K562 (cell line): Measurements from ENCODE around the gene NMT1. TPM values are rescaled to one million over a fixed set of nuclear protein-coding genes. Genes with fewer than 3 reads are reported as not detected.

Experiments used
- CBX1 ChIP-seq: sonication (generic); IDR thresholded peaks from 2 replicates; pipeline ENCODE4 v1.6.1; 2016; ENCODE audit warnings: antibody characterized with exemption, low read depth, mild to moderate bottlenecking
- CREB1 ChIP-seq, 2 experiments: sonication (generic) in 1 of 2; formaldehyde crosslinking in 1 of 2; IDR thresholded peaks; 2 replicates each; pipeline versions ENCODE4 v1.6.1 to v1.8.0; 2012 to 2022; ENCODE audit warnings: inconsistent platforms in 1 of 2, mild to moderate bottlenecking in 1 of 2, missing genetic modification reagents in 1 of 2, moderate library complexity in 1 of 2
- DNMT1 ChIP-seq: fragments of 450-650 bp; IDR thresholded peaks from 2 replicates; pipeline ENCODE4 v1.6.1; 2016; ENCODE audit warnings: antibody characterized with exemption, mild to moderate bottlenecking
- FOS ChIP-seq: IDR thresholded peaks from 3 replicates; pipeline ENCODE4 v1.6.1; 2011; ENCODE audit not compliant: insufficient read length; ENCODE audit errors: extremely low read depth
- HCFC1 ChIP-seq: IDR thresholded peaks from 2 replicates; pipeline ENCODE4 v1.6.1; 2012; ENCODE audit warnings: low read depth, low read length, improper control_type of control experiment
- PHF8 ChIP-seq: fragments of 200-600 bp; sonication (generic); IDR thresholded peaks from 2 replicates; pipeline ENCODE4 v1.6.1; 2012; ENCODE audit warnings: mixed run types, mild to moderate bottlenecking, inconsistent platforms, low read length, moderate library complexity, borderline replicate concordance
- RREB1 ChIP-seq: fragments of 250-450 bp; sonication (Bioruptor Pico); IDR thresholded peaks from 2 replicates; pipeline ENCODE4 v1.4.0; 2020
- TEAD1 ChIP-seq, 2 experiments: fragments of 450-650 bp in 1 of 2; sonication (generic) in 1 of 2; formaldehyde crosslinking; IDR thresholded peaks; 2 replicates each; pipeline versions ENCODE4 v1.4.0 to v1.8.0; 2020 to 2022; ENCODE audit warnings: mild to moderate bottlenecking in 2 of 2, missing genetic modification reagents in 1 of 2
- ZNF12 ChIP-seq: sonication (generic); formaldehyde crosslinking; IDR thresholded peaks from 2 replicates; pipeline ENCODE4 v1.4.0; 2020; ENCODE audit warnings: mild to moderate bottlenecking, missing genetic modification reagents
- ZNF133 ChIP-seq: fragments of 250-450 bp; sonication (Bioruptor Pico); IDR thresholded peaks from 2 replicates; pipeline ENCODE4 v1.4.0; 2020; ENCODE audit warnings: mild to moderate bottlenecking
- ZNF277 ChIP-seq: fragments of 250-450 bp; sonication (Bioruptor Pico); IDR thresholded peaks from 2 replicates; pipeline ENCODE4 v1.8.0; 2022; ENCODE audit warnings: inconsistent platforms, mild to moderate bottlenecking, moderate library complexity, borderline replicate concordance
- polyA plus RNA-seq, 8 experiments: library from polyadenylated mRNA; depleted of rRNA in 4 of 8; stranded (reverse) in 5 of 8; unstranded in 3 of 8; fragments of >200 nt; fragmentation: Nextera tagmentation in 2 of 8; fragmentation: Illumina TruSeq in 1 of 8; extraction: Ambion mirVana in 2 of 8; extraction: Trizol in 1 of 8; gene quantifications; 2 replicates each; pipeline versions ENCODE4 v1.2.1 to v1.2.3, GENCODE V29; 2011 to 2014; ENCODE audit warnings: inconsistent platforms in 1 of 8, missing spikeins in 1 of 8
- total RNA-seq, 7 experiments: library from RNA; depleted of rRNA in 6 of 7; stranded (reverse); fragments of >200 nt in 6 of 7; fragmentation: Illumina TruSeq in 2 of 7; extraction: Trizol in 2 of 7; gene quantifications; 2 replicates each; pipeline versions ENCODE4 v1.2.1 to v1.2.3, GENCODE V29; 2011 to 2021; ENCODE audit warnings: low replicate concordance in 1 of 7
- TF ChIP-seq, protein P1 (sequence below): fragments of 250-450 bp; sonication (Bioruptor Pico); IDR thresholded peaks from 2 replicates; pipeline ENCODE4 v1.9.0; 2021; ENCODE audit warnings: mild to moderate bottlenecking, inconsistent platforms
- TF ChIP-seq, protein P2 (sequence below), 2 experiments: IDR thresholded peaks in 1 of 2; conservative IDR thresholded peaks in 1 of 2; 2 replicates each; pipeline ENCODE4 v1.6.1; 2016; ENCODE audit warnings: low read depth in 2 of 2, mild to moderate bottlenecking in 1 of 2, missing compliant biosample characterization in 1 of 2, missing genetic modification characterization in 1 of 2, moderate library complexity in 1 of 2

NMT1 gene
- total and polyA plus RNA-seq, 9 of the 15 experiments (the other 6 are each of a cell fraction or from before 2014, with no cell fraction given), result 86.7 to 569 (median 213) TPM

DNA sequence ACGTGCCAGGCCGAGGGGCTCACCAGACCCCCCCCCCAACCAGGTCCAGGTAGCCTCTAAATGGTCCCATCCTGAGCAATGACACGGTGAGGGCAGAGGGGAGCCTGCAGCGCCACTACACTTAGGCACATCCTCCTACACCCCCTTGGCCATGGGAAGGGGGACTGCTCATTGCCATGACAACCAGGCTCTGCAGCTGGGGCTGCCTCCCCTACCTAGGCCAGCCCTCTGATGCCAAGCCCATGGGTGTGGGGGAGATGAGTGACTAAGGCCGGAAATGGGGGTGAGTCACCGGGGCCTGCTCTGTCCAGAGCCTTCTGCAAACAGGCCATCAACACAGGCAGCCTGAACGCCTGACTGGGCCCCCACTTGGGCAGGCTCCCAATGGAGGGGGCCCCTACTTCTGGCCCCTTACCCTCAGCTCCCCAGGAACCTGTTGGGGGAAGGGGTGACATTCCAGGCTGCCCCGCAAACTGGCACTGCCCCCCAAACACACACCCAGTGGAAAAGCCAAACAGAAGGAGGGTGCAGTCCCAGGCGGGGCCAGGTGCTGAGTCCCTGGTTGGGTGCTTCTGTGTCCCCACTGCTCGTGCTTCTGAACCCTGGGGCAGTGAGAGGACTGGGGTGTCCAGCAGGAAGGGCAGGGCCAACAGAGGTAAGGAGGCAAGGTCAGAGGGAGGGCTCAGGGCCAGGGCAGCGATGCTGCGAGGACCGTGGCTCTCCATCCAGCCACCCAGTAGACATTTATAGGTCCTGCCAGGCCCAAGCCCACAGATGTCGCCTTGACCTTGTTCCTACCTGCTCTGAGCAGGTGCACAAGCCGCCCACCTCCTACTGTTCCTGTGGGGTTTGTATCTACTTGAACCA lies 63.0 kb downstream of the NMT1 start (continued):
- TF ChIP-seq CREB1 (IDR thresholded peaks at IDR 0.05) (no peak; the same call in 1 of the 2 replicates), CREB1 (CRISPR knock-in tag; IDR thresholded peaks at IDR 0.05) (no peak), ZNF12 (CRISPR knock-in tag) (no peak), ZNF277 (CRISPR knock-in tag) (no peak), PHF8 (peak; percentile 47; the same call in 1 of the 2 replicates), HCFC1 (no peak), TEAD1 (CRISPR knock-in tag; IDR thresholded peaks at IDR 0.05) (no peak), FOS (peak; percentile 74), DNMT1 (no peak), CBX1 (no peak), ZNF133 (CRISPR knock-in tag) (no peak), RREB1 (no peak)
- TF ChIP-seq, protein P1, sequence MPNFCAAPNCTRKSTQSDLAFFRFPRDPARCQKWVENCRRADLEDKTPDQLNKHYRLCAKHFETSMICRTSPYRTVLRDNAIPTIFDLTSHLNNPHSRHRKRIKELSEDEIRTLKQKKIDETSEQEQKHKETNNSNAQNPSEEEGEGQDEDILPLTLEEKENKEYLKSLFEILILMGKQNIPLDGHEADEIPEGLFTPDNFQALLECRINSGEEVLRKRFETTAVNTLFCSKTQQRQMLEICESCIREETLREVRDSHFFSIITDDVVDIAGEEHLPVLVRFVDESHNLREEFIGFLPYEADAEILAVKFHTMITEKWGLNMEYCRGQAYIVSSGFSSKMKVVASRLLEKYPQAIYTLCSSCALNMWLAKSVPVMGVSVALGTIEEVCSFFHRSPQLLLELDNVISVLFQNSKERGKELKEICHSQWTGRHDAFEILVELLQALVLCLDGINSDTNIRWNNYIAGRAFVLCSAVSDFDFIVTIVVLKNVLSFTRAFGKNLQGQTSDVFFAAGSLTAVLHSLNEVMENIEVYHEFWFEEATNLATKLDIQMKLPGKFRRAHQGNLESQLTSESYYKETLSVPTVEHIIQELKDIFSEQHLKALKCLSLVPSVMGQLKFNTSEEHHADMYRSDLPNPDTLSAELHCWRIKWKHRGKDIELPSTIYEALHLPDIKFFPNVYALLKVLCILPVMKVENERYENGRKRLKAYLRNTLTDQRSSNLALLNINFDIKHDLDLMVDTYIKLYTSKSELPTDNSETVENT (CRISPR knock-in tag), result no peak; the same call in 1 of the 2 replicates
- TF ChIP-seq, protein P2, sequence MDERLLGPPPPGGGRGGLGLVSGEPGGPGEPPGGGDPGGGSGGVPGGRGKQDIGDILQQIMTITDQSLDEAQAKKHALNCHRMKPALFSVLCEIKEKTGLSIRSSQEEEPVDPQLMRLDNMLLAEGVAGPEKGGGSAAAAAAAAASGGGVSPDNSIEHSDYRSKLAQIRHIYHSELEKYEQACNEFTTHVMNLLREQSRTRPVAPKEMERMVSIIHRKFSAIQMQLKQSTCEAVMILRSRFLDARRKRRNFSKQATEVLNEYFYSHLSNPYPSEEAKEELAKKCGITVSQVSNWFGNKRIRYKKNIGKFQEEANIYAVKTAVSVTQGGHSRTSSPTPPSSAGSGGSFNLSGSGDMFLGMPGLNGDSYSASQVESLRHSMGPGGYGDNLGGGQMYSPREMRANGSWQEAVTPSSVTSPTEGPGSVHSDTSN (CRISPR knock-in tag; IDR thresholded peaks at IDR 0.05; ENCODE audit: low read depth), result no peak
- TF ChIP-seq, protein P2 (tag; conservative IDR thresholded peaks at IDR 0.05; ENCODE audit: low read depth), result no peak
